Glutamatergic neuron (in vitro differentiated cells): ENCODE data around the gene TTC39A. TPM values are rescaled to one million over a fixed set of nuclear protein-coding genes. Genes with fewer than 3 reads are reported as not detected.

Source experiments
- DNase-seq: peaks from one replicate; pipeline ENCODE4 v3.0.0; 2022
- H3K27ac Mint-ChIP-seq: one replicate; pipeline ENCODE4 v1.8.0; 2020; ENCODE audit warnings: mild to moderate bottlenecking, mixed read lengths, inconsistent platforms; ENCODE audit not compliant: unreplicated experiment
- H3K27me3 Mint-ChIP-seq: one replicate; pipeline ENCODE4 v1.8.0; 2020; ENCODE audit warnings: mild to moderate bottlenecking, moderate library complexity, mixed read lengths, inconsistent platforms; ENCODE audit not compliant: unreplicated experiment
- H3K36me3 Mint-ChIP-seq: one replicate; pipeline ENCODE4 v1.8.0; 2020; ENCODE audit warnings: mild to moderate bottlenecking, mixed read lengths, inconsistent platforms; ENCODE audit not compliant: unreplicated experiment
- H3K4me1 Mint-ChIP-seq: one replicate; pipeline ENCODE4 v1.8.0; 2020; ENCODE audit warnings: mild to moderate bottlenecking, low read depth, mixed read lengths, inconsistent platforms; ENCODE audit not compliant: unreplicated experiment
- H3K4me3 Mint-ChIP-seq: one replicate; pipeline ENCODE4 v1.8.0; 2020; ENCODE audit warnings: mild to moderate bottlenecking, mixed read lengths, inconsistent platforms; ENCODE audit not compliant: unreplicated experiment
- H3K9me3 Mint-ChIP-seq: one replicate; pipeline ENCODE4 v1.8.0; 2020; ENCODE audit warnings: mild to moderate bottlenecking, moderate library complexity, mixed read lengths, inconsistent platforms; ENCODE audit not compliant: unreplicated experiment
- CTCF ChIP-seq: fragments of 200-600 bp; sonication (generic); IDR thresholded peaks from one replicate; pipeline ENCODE4 v1.5.0; 2021; ENCODE audit not compliant: partially characterized antibody, unreplicated experiment
- total RNA-seq: library from RNA; stranded (reverse); fragmentation: NEBNext Ultra II Directional; extraction: Animal tissue kit (Norgen Biotek cat#: 25700); gene quantifications from one replicate; pipeline ENCODE4 v1.2.1, GENCODE V29; 2021; ENCODE audit not compliant: unreplicated experiment

Gene TTC39A
- total RNA-seq, 1 donor from 2014 or later = 28.0 TPM

DNA sequence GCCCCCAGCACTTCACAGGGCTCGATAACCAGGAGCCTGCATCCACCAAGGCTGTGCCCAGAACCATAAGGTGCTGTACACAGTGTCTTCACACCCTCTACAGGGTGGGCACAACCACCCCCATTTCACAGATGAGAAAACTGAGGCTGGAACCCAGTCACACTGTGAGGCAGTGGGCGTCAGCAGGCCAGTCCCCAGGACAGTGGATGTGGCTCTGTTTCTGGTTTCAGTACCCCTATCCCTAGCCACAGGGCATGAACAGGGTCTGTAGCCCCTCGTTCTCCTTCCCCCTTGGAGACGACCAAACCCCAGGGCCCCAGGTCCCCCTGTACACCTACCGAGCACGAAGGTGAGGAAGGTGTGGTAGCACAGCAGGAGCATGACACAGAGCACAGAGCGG, 27.6 kb downstream of the TTC39A start:
- no peak for TF ChIP-seq CTCF
- no peak overlapping the region for H3K27ac Mint-ChIP-seq
- H3K27me3 Mint-ChIP-seq = peaks cover 5% of the 10 kb centered on the region
- H3K4me3 Mint-ChIP-seq = no peak overlapping the region
- peaks cover 8% of the 10 kb centered on the region for H3K4me1 Mint-ChIP-seq
- H3K9me3 Mint-ChIP-seq = no peaks in the 10 kb centered on the region
- DNase-seq = no peak
- peaks cover 7% of the 10 kb centered on the region for H3K36me3 Mint-ChIP-seq

GRCh38 chr1:51302270-51302669, 28.1 kb downstream of the TTC39A start:
- Mint-ChIP-seq H3K4me1 (peaks cover 12% of the 10 kb centered on the region), H3K36me3 (peaks cover 7% of the 10 kb centered on the region), H3K9me3 (no peaks in the 10 kb centered on the region), H3K27me3 (peaks cover 5% of the 10 kb centered on the region), H3K27ac (no peak overlapping the region), H3K4me3 (no peak overlapping the region)
- no peak for TF ChIP-seq CTCF
- DNase-seq = no peak

- H3K4me1 Mint-ChIP-seq = peaks cover 12% of the 10 kb centered on the region
- no peak overlapping the region for H3K27ac Mint-ChIP-seq
- H3K9me3 Mint-ChIP-seq = no peaks in the 10 kb centered on the region
- TF ChIP-seq CTCF = no peak
- H3K27me3 Mint-ChIP-seq = peaks cover 5% of the 10 kb centered on the region
- H3K4me3 Mint-ChIP-seq = no peak overlapping the region
- DNase-seq = no peak
- H3K36me3 Mint-ChIP-seq = peaks cover 7% of the 10 kb centered on the region
These were observed 28.6 kb downstream of the TTC39A start for GRCh38 chr1:51301844-51302162.

GRCh38 chr1:51301152-51301843, 29.1 kb downstream of the TTC39A start:
- no peak for TF ChIP-seq CTCF
- no peak overlapping the region for H3K4me3 Mint-ChIP-seq
- no peaks in the 10 kb centered on the region for H3K9me3 Mint-ChIP-seq
- DNase-seq = no peak
- H3K27ac Mint-ChIP-seq = no peak overlapping the region
- peaks cover 12% of the 10 kb centered on the region for H3K4me1 Mint-ChIP-seq
- peaks cover 7% of the 10 kb centered on the region for H3K36me3 Mint-ChIP-seq
- peaks cover 5% of the 10 kb centered on the region for H3K27me3 Mint-ChIP-seq

- no peak for TF ChIP-seq CTCF
- H3K4me1 Mint-ChIP-seq = peaks cover 12% of the 10 kb centered on the region
- H3K36me3 Mint-ChIP-seq = peaks cover 7% of the 10 kb centered on the region
- H3K27ac Mint-ChIP-seq = no peak overlapping the region
- H3K27me3 Mint-ChIP-seq = peaks cover 5% of the 10 kb centered on the region
- no peak overlapping the region for H3K4me3 Mint-ChIP-seq
- no peak for DNase-seq
- no peaks in the 10 kb centered on the region for H3K9me3 Mint-ChIP-seq
These were observed 30.2 kb downstream of the TTC39A start for GRCh38 chr1:51299981-51300670.
